ENCODE measurements around the gene DIAPH3.
"Not testable (repeated sequence)": the region's sequence is repeated elsewhere in the genome, so short reads cannot be mapped to it uniquely, and the experiment has no call there.

DIAPH3 gene

GRCh38 chr13:60163478-60164233 is at the start of gene DIAPH3:
DIAPH3 (minus strand) TSS chr13:60163928; CDS start chr13:60163766, 162 bp downstream.
- peak; percentile 96 for DNase-seq

GRCh38 chr13:60213236-60213744 is 49.6 kb upstream of the DIAPH3 start:
- no peak for DNase-seq

- DNase-seq = no peak
Observed at GRCh38 chr13:60211548-60211947, 47.8 kb upstream of the DIAPH3 start.

GRCh38 chr13:60210510-60211330 is 47.0 kb upstream of the DIAPH3 start:
- DNase-seq = peak; percentile 5

- DNase-seq = not testable (repeated sequence)
Observed at GRCh38 chr13:60205499-60205898, 41.8 kb upstream of the DIAPH3 start.

- DNase-seq = no peak
Observed at GRCh38 chr13:60201286-60201685, 37.6 kb upstream of the DIAPH3 start.

GRCh38 chr13:60195893-60196292 is 32.2 kb upstream of the DIAPH3 start:
- DNase-seq = not testable (repeated sequence)

GRCh38 chr13:60182907-60183306 is 19.2 kb upstream of the DIAPH3 start:
- DNase-seq = no peak

GRCh38 chr13:60178327-60178726 is 14.6 kb upstream of the DIAPH3 start:
- no peak for DNase-seq

- no peak for DNase-seq
Observed at GRCh38 chr13:60175571-60175970, 11.8 kb upstream of the DIAPH3 start.

- DNase-seq = no peak
Observed at GRCh38 chr13:60174113-60174512, 10.4 kb upstream of the DIAPH3 start.

GRCh38 chr13:60172111-60172510 is 8.4 kb upstream of the DIAPH3 start:
- no peak for DNase-seq

GRCh38 chr13:60170414-60170813 is 6.7 kb upstream of the DIAPH3 start:
- DNase-seq = no peak

GRCh38 chr13:60169239-60170031 is 5.7 kb upstream of the DIAPH3 start:
- no peak for DNase-seq

GRCh38 chr13:60167121-60167520 is 3.4 kb upstream of the DIAPH3 start:
- DNase-seq = no peak

GRCh38 chr13:60165391-60166099 is 1.8 kb upstream of the DIAPH3 start:
- peak; percentile 77 for DNase-seq

GRCh38 chr13:60164234-60164889 is 634 bp upstream of the DIAPH3 start:
- DNase-seq = peak; percentile 20

GRCh38 chr13:60162096-60162495 is 1.6 kb downstream of the DIAPH3 start:
- peak; percentile 28 for DNase-seq

GRCh38 chr13:60158321-60158801 is 5.4 kb downstream of the DIAPH3 start:
- no peak for DNase-seq

GRCh38 chr13:60155978-60156377 is 7.8 kb downstream of the DIAPH3 start:
- no peak for DNase-seq

- DNase-seq = no peak
Observed at GRCh38 chr13:60152904-60153303, 10.8 kb downstream of the DIAPH3 start.

GRCh38 chr13:60152114-60152513 is 11.6 kb downstream of the DIAPH3 start:
- DNase-seq = no peak
